Astrocyte of the hippocampus (primary cell): Measurements from ENCODE around the gene CASKIN1.
A peak's percentile ranks its signal among the peaks of the same experiment; 100 is the strongest.

Source experiments
- DNase-seq: peaks from one replicate; pipeline ENCODE4 v3.0.0; 2011; ENCODE audit warnings: low read depth, low spot score

The CASKIN1 gene

GRCh38 chr16:2233872-2234812, 37.7 kb upstream of the CASKIN1 start:
- no peak for DNase-seq

- DNase-seq = no peak
These were observed 36.8 kb upstream of the CASKIN1 start for GRCh38 chr16:2233046-2233775.

DNA sequence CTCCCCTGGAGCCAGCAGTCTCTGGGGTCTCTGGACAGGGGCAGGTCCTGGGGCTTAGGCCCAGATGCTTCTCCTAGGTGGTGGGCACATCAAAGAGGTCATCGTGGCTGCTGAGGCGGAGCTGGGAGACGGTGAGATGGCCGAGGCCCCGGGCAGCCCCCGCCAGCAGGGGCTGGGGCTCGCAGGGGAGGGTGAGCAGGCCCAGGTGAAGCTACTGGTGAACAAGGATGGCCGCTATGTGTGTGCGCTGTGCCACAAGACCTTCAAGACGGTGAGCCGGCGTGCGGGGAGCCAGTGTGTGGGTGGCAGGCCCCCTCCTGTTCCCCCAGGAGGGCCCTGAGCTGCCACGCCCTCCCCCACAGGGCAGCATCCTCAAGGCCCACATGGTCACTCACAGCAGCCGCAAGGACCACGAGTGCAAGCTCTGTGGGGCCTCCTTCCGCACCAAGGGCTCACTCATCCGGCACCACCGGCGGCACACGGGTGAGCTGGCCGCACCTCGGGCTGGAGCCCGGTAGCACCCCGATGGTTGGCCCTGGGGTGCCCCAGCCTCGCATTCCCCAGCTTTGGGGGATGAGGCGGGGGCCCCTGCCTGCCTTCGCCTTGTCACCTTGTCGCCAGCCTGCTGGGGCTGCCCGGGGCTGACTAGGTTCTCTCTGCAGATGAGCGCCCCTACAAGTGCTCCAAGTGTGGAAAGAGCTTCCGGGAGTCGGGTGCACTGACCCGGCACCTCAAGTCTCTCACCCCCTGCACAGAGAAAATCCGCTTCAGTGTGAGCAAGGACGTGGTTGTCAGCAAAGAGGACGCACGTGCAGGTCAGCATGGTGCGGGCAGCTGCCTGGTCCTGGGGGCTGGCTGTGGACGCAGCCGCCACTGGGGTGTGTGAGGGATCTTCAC, 35.9 kb upstream of the CASKIN1 start:
- no peak for DNase-seq

- peak; percentile 68 for DNase-seq
These were observed 34.9 kb upstream of the CASKIN1 start for GRCh38 chr16:2231016-2231931.

- no peak for DNase-seq
These were observed 34.0 kb upstream of the CASKIN1 start for GRCh38 chr16:2230376-2230775.

DNA sequence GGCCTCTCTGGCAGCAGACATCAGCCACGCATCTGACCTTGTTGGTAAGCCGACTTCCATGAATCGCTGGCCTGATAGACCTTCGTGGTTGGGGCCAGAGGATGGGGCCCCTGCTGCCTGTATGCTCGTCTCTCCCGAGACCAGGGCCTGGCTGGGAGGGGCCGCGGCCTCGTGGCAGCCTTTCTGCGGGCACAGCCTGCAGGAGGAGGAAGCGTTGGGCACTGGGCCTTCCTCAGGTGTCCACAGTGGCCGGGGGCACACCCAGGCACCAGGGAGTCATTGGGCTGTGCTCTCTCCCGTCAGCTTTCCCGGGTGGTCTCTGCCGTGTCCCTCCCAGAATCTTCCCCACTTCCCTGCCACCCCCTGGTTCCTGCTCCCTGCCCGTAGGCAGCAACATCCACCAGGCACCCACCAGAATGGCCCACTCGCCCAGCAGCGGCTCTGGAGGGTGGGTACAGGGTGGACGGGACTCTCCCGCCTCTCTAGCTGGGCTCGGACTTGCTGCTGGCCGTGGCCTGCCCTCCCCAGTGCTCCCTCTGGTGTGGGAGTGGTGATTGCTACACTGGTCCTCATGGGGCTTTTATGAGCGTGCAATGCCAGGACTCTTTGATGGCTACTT, 33.3 kb upstream of the CASKIN1 start:
- no peak for DNase-seq

- no peak for DNase-seq
These were observed 32.7 kb upstream of the CASKIN1 start for GRCh38 chr16:2229091-2229490.

GRCh38 chr16:2228161-2228824, 31.9 kb upstream of the CASKIN1 start:
- DNase-seq = no peak

DNA sequence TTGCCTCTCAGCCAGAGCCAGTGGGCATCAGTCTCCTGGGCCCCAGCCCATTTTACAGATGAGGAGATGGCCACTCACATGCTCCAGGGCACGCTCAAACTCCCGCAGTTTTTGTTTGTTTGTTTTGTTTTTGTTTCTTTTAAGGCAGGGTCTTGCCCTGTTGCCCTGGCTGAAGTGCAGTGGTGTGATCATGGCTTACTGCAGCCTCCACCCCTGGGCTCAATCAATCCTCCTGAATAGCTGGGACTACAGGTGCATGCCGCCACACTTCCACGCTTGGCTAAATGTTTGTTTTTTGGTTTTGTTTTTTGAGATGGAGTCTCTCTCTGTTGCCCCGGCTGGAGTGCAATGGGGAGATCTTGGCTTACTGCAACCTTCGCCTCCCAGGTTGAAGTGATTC, 30.5 kb upstream of the CASKIN1 start:
- no peak for DNase-seq

GRCh38 chr16:2226245-2226793, 29.9 kb upstream of the CASKIN1 start:
- DNase-seq = no peak

- peak; percentile 70 for DNase-seq
These were observed 27.6 kb upstream of the CASKIN1 start for GRCh38 chr16:2223942-2224486.

- DNase-seq = peak; percentile 100
These were observed 27.0 kb upstream of the CASKIN1 start, which contains the start of gene E4F1 for GRCh38 chr16:2223221-2223941. E4F1 (plus strand) TSS chr16:2223591; CDS start chr16:2223614, 23 bp downstream.

- no peak for DNase-seq
These were observed 19.9 kb upstream of the CASKIN1 start for GRCh38 chr16:2216330-2216729.

DNA sequence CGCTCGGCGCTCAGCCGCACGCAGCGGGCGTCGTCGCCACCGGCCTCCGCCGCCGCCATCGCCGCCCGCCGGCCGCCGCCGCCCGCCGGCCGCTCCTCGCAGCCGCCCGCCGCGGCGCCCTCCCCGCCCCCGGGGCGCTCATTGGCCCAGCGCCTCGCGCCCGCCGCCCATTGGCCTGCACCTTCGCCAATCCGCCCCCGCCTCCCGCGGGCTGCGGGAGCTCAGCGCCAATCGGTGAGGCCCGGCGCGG, 18.2 kb upstream of the CASKIN1 start, which contains the start of gene PGP:
Gene PGP (minus strand): TSS at position 122 of the 250 bp plus-strand sequence. CDS start 63 bp downstream, at position 59.
- DNase-seq = no peak

- no peak for DNase-seq
These were observed 17.7 kb upstream of the CASKIN1 start for GRCh38 chr16:2213817-2214718.

GRCh38 chr16:2212362-2213324, 16.2 kb upstream of the CASKIN1 start:
- DNase-seq = peak; percentile 59
